ENCODE measurements around the gene CISTR.

CISTR gene

GRCh38 chr12:53747095-53747494 is 4.7 kb downstream of the CISTR start:
- Histone ChIP-seq H3K4me3 (ENCODE audit: low read depth, low read length) (no peak overlapping the region), H3K27ac (no peak overlapping the region), H3K27me3 (replicated peaks) (peaks cover 79% of the 10 kb centered on the region), H3K36me3 (replicated peaks) (no peaks in the 10 kb centered on the region)
- no peak for TF ChIP-seq CTCF (IDR thresholded peaks at IDR 0.05; ENCODE audit: low read depth, low read length, missing control alignments)
- in situ Hi-C loops (cut with HindIII; ENCODE audit: low pct_ligation_motif_present, low sequenced_read_pairs) = no loop called here
- DNase-seq = no peak

- H3K36me3 ChIP-seq (replicated peaks) = no peaks in the 10 kb centered on the region
- no peak overlapping the region for H3K27ac ChIP-seq
- in situ Hi-C loops (cut with HindIII; ENCODE audit: low pct_ligation_motif_present, low sequenced_read_pairs) = no loop called here
- DNase-seq = peak; percentile 81
- TF ChIP-seq CTCF (IDR thresholded peaks at IDR 0.05; ENCODE audit: low read depth, low read length, missing control alignments) = peak; percentile 100
- no peak overlapping the region for H3K4me3 ChIP-seq (ENCODE audit: low read depth, low read length)
- H3K27me3 ChIP-seq (replicated peaks) = peaks cover 77% of the 10 kb centered on the region
Observed at GRCh38 chr12:53746592-53747092, 5.1 kb downstream of the CISTR start.

- TF ChIP-seq CTCF (IDR thresholded peaks at IDR 0.05; ENCODE audit: low read depth, low read length, missing control alignments) = no peak
- DNase-seq = no peak
- Histone ChIP-seq H3K4me3 (ENCODE audit: low read depth, low read length) (no peak overlapping the region), H3K27me3 (replicated peaks) (peaks cover 71% of the 10 kb centered on the region), H3K27ac (no peak overlapping the region), H3K36me3 (replicated peaks) (no peaks in the 10 kb centered on the region)
- in situ Hi-C loops (cut with HindIII; ENCODE audit: low pct_ligation_motif_present, low sequenced_read_pairs) = no loop called here
Observed at GRCh38 chr12:53744751-53745150, 7.0 kb downstream of the CISTR start.

GRCh38 chr12:53744130-53744441 is 7.7 kb downstream of the CISTR start:
- no peak for TF ChIP-seq CTCF (IDR thresholded peaks at IDR 0.05; ENCODE audit: low read depth, low read length, missing control alignments)
- in situ Hi-C loops (cut with HindIII; ENCODE audit: low pct_ligation_motif_present, low sequenced_read_pairs) = no loop called here
- no peak overlapping the region for H3K4me3 ChIP-seq (ENCODE audit: low read depth, low read length)
- peaks cover 71% of the 10 kb centered on the region for H3K27me3 ChIP-seq (replicated peaks)
- no peak overlapping the region for H3K27ac ChIP-seq
- no peaks in the 10 kb centered on the region for H3K36me3 ChIP-seq (replicated peaks)
- DNase-seq = no peak

- H3K27ac ChIP-seq = no peak overlapping the region
- H3K36me3 ChIP-seq (replicated peaks) = no peaks in the 10 kb centered on the region
- H3K4me3 ChIP-seq (ENCODE audit: low read depth, low read length) = no peak overlapping the region
- in situ Hi-C loops (cut with HindIII; ENCODE audit: low pct_ligation_motif_present, low sequenced_read_pairs) = no loop called here
- no peak for DNase-seq
- peak; percentile 93 for TF ChIP-seq CTCF (IDR thresholded peaks at IDR 0.05; ENCODE audit: low read depth, low read length, missing control alignments)
- H3K27me3 ChIP-seq (replicated peaks) = peaks cover 71% of the 10 kb centered on the region
Observed at GRCh38 chr12:53743266-53744129, 8.3 kb downstream of the CISTR start.

GRCh38 chr12:53740130-53740491 is 11.7 kb downstream of the CISTR start:
- H3K4me3 ChIP-seq (ENCODE audit: low read depth, low read length) = no peak overlapping the region
- no peak for TF ChIP-seq CTCF (IDR thresholded peaks at IDR 0.05; ENCODE audit: low read depth, low read length, missing control alignments)
- H3K36me3 ChIP-seq (replicated peaks) = no peaks in the 10 kb centered on the region
- no peak for DNase-seq
- no peak overlapping the region for H3K27ac ChIP-seq
- H3K27me3 ChIP-seq (replicated peaks) = peaks cover 84% of the 10 kb centered on the region
- in situ Hi-C loops (cut with HindIII; ENCODE audit: low pct_ligation_motif_present, low sequenced_read_pairs) = no loop called here
